Measurements from ENCODE around the gene RASA1.

The RASA1 gene

GRCh38 chr5:87412630-87413342 is 145.1 kb downstream of the RASA1 start, which contains the start of gene CCNH:
TSS of gene CCNH (minus strand) at chr5:87412930. CDS start at chr5:87412794, 136 bp downstream.
- no peak for TF ChIP-seq CTCF (IDR thresholded peaks at IDR 0.05)
- TF ChIP-seq ZFX (IDR thresholded peaks at IDR 0.05; ENCODE audit: borderline replicate concordance), result no peak
- peak within 1 kb of the TSS; percentile 83 for H3K27ac ChIP-seq

- peak overlapping the region; percentile 83 for H3K27ac ChIP-seq
- no peak for TF ChIP-seq ZFX (IDR thresholded peaks at IDR 0.05; ENCODE audit: borderline replicate concordance)
- TF ChIP-seq CTCF (IDR thresholded peaks at IDR 0.05), result no peak
Observed at GRCh38 chr5:87413343-87413645, 145.6 kb downstream of the RASA1 start.

GRCh38 chr5:87418506-87418905 is 150.8 kb downstream of the RASA1 start:
- TF ChIP-seq CTCF (IDR thresholded peaks at IDR 0.05) (no peak), ZFX (IDR thresholded peaks at IDR 0.05; ENCODE audit: borderline replicate concordance) (no peak)
- H3K27ac ChIP-seq, result no peak overlapping the region

GRCh38 chr5:87421307-87421706 is 153.6 kb downstream of the RASA1 start:
- no peak overlapping the region for H3K27ac ChIP-seq
- no peak for TF ChIP-seq CTCF (IDR thresholded peaks at IDR 0.05)
- no peak for TF ChIP-seq ZFX (IDR thresholded peaks at IDR 0.05; ENCODE audit: borderline replicate concordance)

GRCh38 chr5:87423755-87424154 is 156.1 kb downstream of the RASA1 start:
- H3K27ac ChIP-seq, result no peak overlapping the region
- TF ChIP-seq CTCF (IDR thresholded peaks at IDR 0.05), result no peak
- TF ChIP-seq ZFX (IDR thresholded peaks at IDR 0.05; ENCODE audit: borderline replicate concordance), result no peak

GRCh38 chr5:87430863-87431457 is 163.3 kb downstream of the RASA1 start:
- no peak overlapping the region for H3K27ac ChIP-seq
- TF ChIP-seq CTCF (IDR thresholded peaks at IDR 0.05), result no peak
- no peak for TF ChIP-seq ZFX (IDR thresholded peaks at IDR 0.05; ENCODE audit: borderline replicate concordance)

- no peak overlapping the region for H3K27ac ChIP-seq
- no peak for TF ChIP-seq CTCF (IDR thresholded peaks at IDR 0.05)
- TF ChIP-seq ZFX (IDR thresholded peaks at IDR 0.05; ENCODE audit: borderline replicate concordance), result no peak
Observed at GRCh38 chr5:87432460-87432859, 164.8 kb downstream of the RASA1 start.

Measured in 22Rv1 (cell line).